Mucosa of gallbladder (tissue), 1 donor: ENCODE results near the gene HDDC2. TPM values are rescaled to one million over a fixed set of nuclear protein-coding genes. Genes with fewer than 3 reads are reported as not detected.
"Not testable (repeated sequence)": the region's sequence is repeated elsewhere in the genome, so short reads cannot be mapped to it uniquely, and the experiment has no call there.

Source experiments
- DNase-seq: peaks from one replicate; pipeline ENCODE4 v3.0.0-alpha.2; 2020; ENCODE audit warnings: low spot score
- total RNA-seq: library from RNA; stranded (reverse); gene quantifications from one replicate; pipeline ENCODE4 v1.2.1, GENCODE V29; 2021
- donor health status: DM: no; HTN: no; CAD: no.

The HDDC2 gene
- total RNA-seq, 1 donor from 2014 or later, result 47.2 TPM

DNA sequence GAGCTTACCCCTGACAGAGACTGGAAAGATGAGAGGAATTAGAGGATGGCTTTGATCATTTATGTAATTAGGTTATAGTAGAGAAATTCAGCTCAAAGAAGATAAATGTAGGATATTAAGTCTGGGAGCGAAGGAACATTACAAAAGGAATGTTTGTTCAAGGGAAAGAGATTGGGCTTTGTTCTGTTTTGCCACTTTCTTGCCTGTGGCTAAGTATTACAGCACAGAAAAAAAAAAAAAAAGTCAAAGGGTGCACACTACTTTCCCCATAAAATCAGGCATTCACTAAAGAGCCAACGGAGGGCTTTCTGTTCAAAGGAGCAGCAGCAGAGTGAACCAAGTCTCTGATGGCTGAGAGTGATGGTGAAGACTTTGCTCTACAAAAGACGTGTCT, 5.0 kb upstream of the HDDC2 start:
- DNase-seq, result no peak

- DNase-seq, result no peak
Measured at GRCh38 chr6:125304970-125305660, 3.3 kb upstream of the HDDC2 start.

GRCh38 chr6:125303512-125303854, 1.7 kb upstream of the HDDC2 start:
- DNase-seq, result no peak

DNA sequence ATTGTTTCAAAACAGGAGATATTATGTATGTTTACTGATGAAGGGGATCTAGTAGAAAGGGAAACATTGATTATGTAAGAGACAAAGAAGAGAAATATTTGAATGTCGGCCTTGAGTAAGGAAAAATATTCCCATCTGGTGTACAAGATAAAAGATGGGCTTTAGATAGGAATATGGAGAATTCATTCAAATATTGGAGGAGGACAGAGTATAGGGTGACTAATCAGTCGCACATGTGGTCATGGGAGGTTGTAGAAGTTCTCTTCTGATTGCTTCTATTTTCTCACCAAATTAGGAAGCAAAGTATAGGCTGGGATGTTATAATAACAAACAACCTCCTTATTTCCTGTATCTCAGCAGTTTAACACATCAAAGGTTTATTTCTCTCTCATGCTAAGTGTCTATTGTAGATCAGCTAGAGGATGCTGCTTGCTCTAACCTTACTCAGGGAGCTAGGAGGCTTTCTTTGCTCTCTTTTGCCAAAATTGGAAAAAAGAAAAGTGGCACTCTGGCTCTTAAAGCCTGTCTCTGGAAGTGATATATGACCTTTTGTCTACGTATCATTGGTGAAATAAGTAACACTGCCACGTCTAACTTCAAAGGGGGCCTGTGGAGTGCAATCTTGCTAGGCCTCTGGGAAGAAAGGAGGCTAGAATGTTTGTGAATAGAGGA, 1.2 kb upstream of the HDDC2 start:
- DNase-seq, result no peak

DNA sequence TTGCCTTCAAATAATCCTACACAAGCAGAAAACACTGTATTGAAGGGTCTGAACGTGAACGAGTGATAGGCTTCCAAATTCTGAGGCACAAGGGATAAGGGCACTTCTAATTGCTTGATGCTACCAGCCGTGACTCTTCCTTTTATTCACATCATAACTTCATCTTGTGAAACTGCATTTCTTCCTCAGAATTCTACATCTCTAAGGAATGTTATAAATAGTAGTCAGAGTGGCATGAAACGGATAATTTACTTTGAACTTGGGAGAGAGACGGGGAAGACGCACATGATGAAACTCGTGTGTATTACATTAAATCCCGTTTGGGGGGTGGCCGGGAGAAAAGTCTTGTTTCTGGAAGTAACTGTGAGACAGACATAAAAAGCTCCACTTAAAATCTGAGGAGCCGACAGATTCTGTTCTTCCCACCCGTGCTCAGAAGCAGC, 754 bp downstream of the HDDC2 start:
- DNase-seq, result no peak

DNA sequence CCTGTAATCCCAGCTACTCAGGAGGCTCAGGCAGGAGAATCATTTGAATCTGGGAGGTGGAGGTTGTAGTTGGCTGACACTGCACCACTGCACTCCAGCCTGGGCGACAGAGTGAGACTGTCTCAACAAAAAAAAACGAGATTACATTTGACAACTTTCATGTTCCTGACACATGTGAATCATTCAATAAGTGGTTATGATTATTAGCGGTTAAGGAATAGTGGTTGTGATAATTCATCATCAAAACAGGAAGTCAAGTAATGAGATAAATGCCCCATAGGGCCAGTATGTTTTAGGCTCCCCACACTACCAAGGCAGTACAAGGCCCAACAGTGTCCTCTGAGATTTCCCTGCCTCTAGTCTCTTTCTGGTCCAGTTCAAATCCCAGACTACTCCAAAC, 2.5 kb downstream of the HDDC2 start:
- DNase-seq, result no peak

GRCh38 chr6:125296471-125296870, 5.3 kb downstream of the HDDC2 start:
- no peak for DNase-seq

- no peak for DNase-seq
Measured at GRCh38 chr6:125294925-125295324, 6.8 kb downstream of the HDDC2 start.

- no peak for DNase-seq
Measured at GRCh38 chr6:125294036-125294435, 7.7 kb downstream of the HDDC2 start.

DNA sequence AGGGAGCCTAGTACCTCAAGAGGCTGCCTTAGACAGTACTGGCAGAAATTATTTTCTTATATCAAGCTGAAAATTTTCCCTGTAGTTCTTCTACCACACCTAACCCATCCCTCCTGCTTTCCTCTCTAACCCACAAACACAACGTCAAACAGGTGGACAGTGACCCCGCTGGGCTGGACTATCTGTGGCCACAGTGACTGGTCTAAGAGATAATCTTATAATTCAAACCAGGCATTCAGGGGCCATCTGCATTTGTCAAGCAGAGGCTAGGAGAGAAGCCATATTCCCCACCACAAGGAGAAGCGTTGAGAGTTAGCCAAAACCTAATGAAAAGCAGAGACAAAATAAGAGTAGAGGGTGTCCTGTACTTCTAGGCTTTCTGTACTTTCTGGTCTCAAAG, 8.2 kb downstream of the HDDC2 start:
- DNase-seq, result no peak

DNA sequence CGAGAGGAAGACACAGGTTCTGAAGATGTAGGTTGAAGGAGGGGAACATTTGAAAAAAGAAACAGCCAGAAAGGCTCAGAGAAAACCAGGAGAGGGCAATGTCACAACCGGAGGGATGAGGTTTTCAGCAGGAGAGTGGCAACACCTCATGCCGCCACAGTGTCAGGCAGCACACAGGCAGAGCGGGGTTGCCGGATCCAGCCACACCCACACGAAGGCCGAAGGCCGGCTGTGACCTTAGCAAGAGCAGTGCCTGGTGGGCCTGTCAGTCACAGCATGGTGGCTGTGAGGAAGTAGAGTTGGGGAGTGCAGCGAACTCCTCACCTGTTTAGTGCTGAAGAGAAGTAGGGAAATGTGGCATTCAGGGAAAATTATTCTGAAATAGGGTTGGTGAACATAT, 14.0 kb downstream of the HDDC2 start:
- DNase-seq, result no peak

DNA sequence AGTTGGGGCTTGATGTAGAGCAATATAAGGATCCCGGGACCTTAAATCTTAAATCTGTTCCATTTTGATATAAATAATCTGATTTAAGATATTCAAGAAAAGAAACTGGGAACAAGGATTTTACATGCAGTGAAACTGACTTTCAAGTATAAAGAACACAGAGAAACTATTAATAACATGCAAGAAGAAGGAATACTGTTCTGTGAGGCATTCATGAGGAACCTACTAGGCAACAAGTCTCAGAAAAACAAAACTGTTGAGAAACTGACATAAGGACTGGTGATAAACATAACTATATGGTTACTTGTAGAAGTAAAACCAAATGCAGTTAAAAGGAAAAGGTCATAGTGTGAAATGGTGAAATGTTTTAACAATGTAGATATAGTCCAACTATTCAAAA, 15.8 kb downstream of the HDDC2 start:
- no peak for DNase-seq

GRCh38 chr6:125285353-125285752, 16.4 kb downstream of the HDDC2 start:
- DNase-seq, result no peak

- DNase-seq, result not testable (repeated sequence)
Measured at GRCh38 chr6:125282470-125282869, 19.3 kb downstream of the HDDC2 start.

GRCh38 chr6:125280370-125281035, 21.3 kb downstream of the HDDC2 start:
- not testable (repeated sequence) for DNase-seq

DNA sequence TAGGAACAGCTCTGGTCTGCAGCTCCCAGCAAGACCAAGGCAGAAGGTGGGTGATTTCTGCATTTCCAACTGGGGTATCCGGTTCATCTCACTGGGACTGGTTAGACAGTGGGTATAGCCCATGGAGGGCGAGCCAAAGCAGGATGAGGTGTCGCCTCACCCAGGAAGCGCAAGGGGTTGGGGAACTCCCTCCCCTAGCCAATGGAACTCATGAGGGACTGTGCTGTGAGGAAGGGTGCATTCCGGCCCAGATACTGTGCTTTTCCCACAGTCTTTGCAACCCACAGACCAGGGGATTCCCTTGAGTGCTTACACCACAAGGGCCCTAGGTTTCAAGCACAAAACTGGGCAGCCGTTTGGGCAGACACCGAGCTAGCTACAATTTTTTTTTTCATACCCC, 21.8 kb downstream of the HDDC2 start:
- DNase-seq, result no peak

- no peak for DNase-seq
Measured at GRCh38 chr6:125277838-125278237, 23.9 kb downstream of the HDDC2 start.

- no peak for DNase-seq
Measured at GRCh38 chr6:125275779-125276178, 26.0 kb downstream of the HDDC2 start.

GRCh38 chr6:125274935-125275334, 26.8 kb downstream of the HDDC2 start:
- DNase-seq, result no peak

- DNase-seq, result peak; percentile 89
Measured at GRCh38 chr6:125273965-125274364, 27.8 kb downstream of the HDDC2 start.

DNA sequence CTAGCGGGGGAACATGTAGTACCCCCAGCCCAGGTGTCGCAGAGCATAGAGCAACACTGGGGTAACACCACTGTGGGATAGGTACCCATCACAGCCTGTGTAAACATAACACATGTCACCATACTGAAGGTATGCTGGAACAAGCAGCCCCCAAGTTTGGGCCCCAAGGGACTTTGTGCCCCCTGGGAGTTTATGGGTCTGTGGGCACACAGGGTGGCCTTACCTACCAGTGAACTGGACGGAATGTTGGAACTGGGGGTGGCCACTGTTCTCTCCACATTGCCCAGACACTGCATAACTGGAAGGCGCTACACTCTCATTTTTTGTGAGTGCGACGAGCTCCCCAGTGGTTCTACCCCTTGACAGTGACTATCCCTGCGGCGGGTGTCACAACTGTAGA, 28.5 kb downstream of the HDDC2 start:
- no peak for DNase-seq

DNA sequence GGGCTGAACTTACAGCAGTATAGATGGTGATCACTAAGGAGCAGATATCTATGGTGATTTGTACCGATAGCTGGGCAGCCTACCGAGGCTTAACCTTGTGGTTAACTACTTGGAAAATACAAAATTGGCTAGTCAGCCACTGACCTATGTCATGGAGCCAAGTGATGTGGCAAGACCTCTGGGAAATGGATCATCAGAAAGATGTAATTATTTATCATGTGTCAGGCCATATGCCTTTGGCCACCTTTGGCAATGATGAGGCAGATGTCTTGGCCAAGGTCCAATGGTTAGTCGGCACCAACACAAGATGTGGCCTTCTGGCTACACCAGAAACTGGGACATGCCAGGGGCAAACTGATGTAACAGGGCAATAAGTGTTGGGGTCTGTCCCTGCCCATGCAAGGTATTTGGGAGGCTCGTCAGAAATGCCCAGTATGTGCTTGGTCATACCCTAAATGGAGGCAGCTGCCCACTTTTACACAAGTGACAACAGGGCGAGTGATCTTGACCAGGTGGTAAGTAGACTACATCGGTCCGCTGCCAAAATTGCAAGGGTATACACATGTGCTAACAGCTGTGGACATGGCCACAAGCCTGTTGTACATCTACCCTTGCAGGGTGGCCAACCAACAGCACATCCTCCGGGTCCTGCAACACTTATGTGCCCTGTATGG, 30.1 kb downstream of the HDDC2 start:
- no peak for DNase-seq

GRCh38 chr6:125270380-125270779, 31.4 kb downstream of the HDDC2 start:
- no peak for DNase-seq
